Glutamatergic neuron (in vitro differentiated cells): ENCODE results near the gene CD200R1. TPM values are rescaled to one million over a fixed set of nuclear protein-coding genes. Genes with fewer than 3 reads are reported as not detected.

ENCODE experiments used
- DNase-seq: peaks from one replicate; pipeline ENCODE4 v3.0.0; 2022
- H3K27ac Mint-ChIP-seq: one replicate; pipeline ENCODE4 v1.8.0; 2020; ENCODE audit warnings: mild to moderate bottlenecking, mixed read lengths, inconsistent platforms; ENCODE audit not compliant: unreplicated experiment
- H3K27me3 Mint-ChIP-seq: one replicate; pipeline ENCODE4 v1.8.0; 2020; ENCODE audit warnings: mild to moderate bottlenecking, moderate library complexity, mixed read lengths, inconsistent platforms; ENCODE audit not compliant: unreplicated experiment
- H3K36me3 Mint-ChIP-seq: one replicate; pipeline ENCODE4 v1.8.0; 2020; ENCODE audit warnings: mild to moderate bottlenecking, mixed read lengths, inconsistent platforms; ENCODE audit not compliant: unreplicated experiment
- H3K4me1 Mint-ChIP-seq: one replicate; pipeline ENCODE4 v1.8.0; 2020; ENCODE audit warnings: mild to moderate bottlenecking, low read depth, mixed read lengths, inconsistent platforms; ENCODE audit not compliant: unreplicated experiment
- H3K4me3 Mint-ChIP-seq: one replicate; pipeline ENCODE4 v1.8.0; 2020; ENCODE audit warnings: mild to moderate bottlenecking, mixed read lengths, inconsistent platforms; ENCODE audit not compliant: unreplicated experiment
- H3K9me3 Mint-ChIP-seq: one replicate; pipeline ENCODE4 v1.8.0; 2020; ENCODE audit warnings: mild to moderate bottlenecking, moderate library complexity, mixed read lengths, inconsistent platforms; ENCODE audit not compliant: unreplicated experiment
- CTCF ChIP-seq: fragments of 200-600 bp; sonication (generic); IDR thresholded peaks from one replicate; pipeline ENCODE4 v1.5.0; 2021; ENCODE audit not compliant: partially characterized antibody, unreplicated experiment
- total RNA-seq: library from RNA; stranded (reverse); fragmentation: NEBNext Ultra II Directional; extraction: Animal tissue kit (Norgen Biotek cat#: 25700); gene quantifications from one replicate; pipeline ENCODE4 v1.2.1, GENCODE V29; 2021; ENCODE audit not compliant: unreplicated experiment

The CD200R1 gene
- total RNA-seq, 1 donor from 2014 or later = not detected

- DNase-seq = no peak
These were observed 74.8 kb downstream of the CD200R1 start for GRCh38 chr3:112900113-112900512.

GRCh38 chr3:112897791-112898190, 77.1 kb downstream of the CD200R1 start:
- H3K9me3 Mint-ChIP-seq = peaks cover 2% of the 10 kb centered on the region
- no peak overlapping the region for H3K4me3 Mint-ChIP-seq
- DNase-seq = no peak
- H3K27me3 Mint-ChIP-seq = no peaks in the 10 kb centered on the region
- H3K36me3 Mint-ChIP-seq = no peaks in the 10 kb centered on the region
- H3K27ac Mint-ChIP-seq = no peak overlapping the region
- peaks cover 3% of the 10 kb centered on the region for H3K4me1 Mint-ChIP-seq
- TF ChIP-seq CTCF = no peak

More at GRCh38 chr3:112900113-112900512, 74.8 kb downstream of the CD200R1 start:
- H3K9me3 Mint-ChIP-seq = peaks cover 3% of the 10 kb centered on the region
- H3K4me1 Mint-ChIP-seq = no peaks in the 10 kb centered on the region
- H3K27ac Mint-ChIP-seq = no peak overlapping the region
- no peaks in the 10 kb centered on the region for H3K27me3 Mint-ChIP-seq
- H3K36me3 Mint-ChIP-seq = peaks cover 14% of the 10 kb centered on the region
- no peak for TF ChIP-seq CTCF
- no peak overlapping the region for H3K4me3 Mint-ChIP-seq

- Mint-ChIP-seq H3K4me1 (peaks cover 3% of the 10 kb centered on the region), H3K9me3 (no peaks in the 10 kb centered on the region), H3K27ac (no peak overlapping the region), H3K4me3 (no peak overlapping the region), H3K36me3 (peaks cover 4% of the 10 kb centered on the region), H3K27me3 (no peaks in the 10 kb centered on the region)
- no peak for TF ChIP-seq CTCF
- DNase-seq = no peak
These were observed 80.6 kb downstream of the CD200R1 start for GRCh38 chr3:112894258-112894657.

- H3K4me3 Mint-ChIP-seq = no peak overlapping the region
- H3K27ac Mint-ChIP-seq = no peak overlapping the region
- H3K36me3 Mint-ChIP-seq = peaks cover 4% of the 10 kb centered on the region
- peaks cover 6% of the 10 kb centered on the region for H3K9me3 Mint-ChIP-seq
- no peak for DNase-seq
- TF ChIP-seq CTCF = no peak
- peaks cover 2% of the 10 kb centered on the region for H3K4me1 Mint-ChIP-seq
- H3K27me3 Mint-ChIP-seq = peaks cover 2% of the 10 kb centered on the region
These were observed 85.5 kb downstream of the CD200R1 start for GRCh38 chr3:112889357-112889756.

- Mint-ChIP-seq H3K36me3 (peaks cover 4% of the 10 kb centered on the region), H3K27ac (no peak overlapping the region), H3K27me3 (peaks cover 2% of the 10 kb centered on the region), H3K9me3 (peaks cover 6% of the 10 kb centered on the region), H3K4me3 (no peak overlapping the region), H3K4me1 (no peaks in the 10 kb centered on the region)
- DNase-seq = no peak
- no peak for TF ChIP-seq CTCF
These were observed 86.4 kb downstream of the CD200R1 start for GRCh38 chr3:112888381-112889085.
